ENCODE results near the gene NBEAL2. TPM values are rescaled to one million over a fixed set of nuclear protein-coding genes. Genes with fewer than 3 reads are reported as not detected.

NBEAL2 gene
- total RNA-seq, 1 donor from 2014 or later = 227 TPM

DNA sequence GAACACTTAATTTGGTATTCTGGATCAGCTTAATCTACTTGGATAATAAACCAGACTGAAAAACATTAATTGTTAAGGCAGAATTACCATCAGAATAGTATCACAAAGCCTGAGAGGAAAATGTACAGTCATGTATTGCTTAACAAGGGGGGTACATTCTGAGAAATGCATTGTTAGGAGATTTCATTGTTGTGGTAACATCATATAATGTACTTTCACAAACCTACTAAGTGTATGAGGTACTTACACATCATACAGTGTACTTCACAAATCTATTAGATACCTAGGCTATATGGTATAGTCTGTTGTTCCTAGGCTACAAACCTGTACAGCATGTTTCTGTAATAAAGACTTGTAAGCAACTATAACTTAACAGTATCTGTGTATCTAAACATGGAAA lies 68.2 kb downstream of the NBEAL2 start:
- Histone ChIP-seq H3K27ac (no peak overlapping the region), H3K27me3 (no peaks in the 10 kb centered on the region), H3K36me3 (peaks cover 0 to 8% of the 10 kb centered on the region in 2 donors), H3K4me3 (no peak overlapping the region), H3K4me1 (peaks cover 8% of the 10 kb centered on the region), H3K9me3 (no peaks in the 10 kb centered on the region)
- TF ChIP-seq POLR2AphosphoS5 (IDR thresholded peaks at IDR 0.05; ENCODE audit: insufficient read depth in 1 of 2, low read depth in 1 of 2) (no peak), POLR2A (IDR thresholded peaks at IDR 0.05) (no peak)
- TF ChIP-seq, protein P1, sequence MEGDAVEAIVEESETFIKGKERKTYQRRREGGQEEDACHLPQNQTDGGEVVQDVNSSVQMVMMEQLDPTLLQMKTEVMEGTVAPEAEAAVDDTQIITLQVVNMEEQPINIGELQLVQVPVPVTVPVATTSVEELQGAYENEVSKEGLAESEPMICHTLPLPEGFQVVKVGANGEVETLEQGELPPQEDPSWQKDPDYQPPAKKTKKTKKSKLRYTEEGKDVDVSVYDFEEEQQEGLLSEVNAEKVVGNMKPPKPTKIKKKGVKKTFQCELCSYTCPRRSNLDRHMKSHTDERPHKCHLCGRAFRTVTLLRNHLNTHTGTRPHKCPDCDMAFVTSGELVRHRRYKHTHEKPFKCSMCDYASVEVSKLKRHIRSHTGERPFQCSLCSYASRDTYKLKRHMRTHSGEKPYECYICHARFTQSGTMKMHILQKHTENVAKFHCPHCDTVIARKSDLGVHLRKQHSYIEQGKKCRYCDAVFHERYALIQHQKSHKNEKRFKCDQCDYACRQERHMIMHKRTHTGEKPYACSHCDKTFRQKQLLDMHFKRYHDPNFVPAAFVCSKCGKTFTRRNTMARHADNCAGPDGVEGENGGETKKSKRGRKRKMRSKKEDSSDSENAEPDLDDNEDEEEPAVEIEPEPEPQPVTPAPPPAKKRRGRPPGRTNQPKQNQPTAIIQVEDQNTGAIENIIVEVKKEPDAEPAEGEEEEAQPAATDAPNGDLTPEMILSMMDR (IDR thresholded peaks at IDR 0.05) = no peak
- no peak for DNase-seq (ENCODE audit: extremely low spot score in 2 of 2)
- intact Hi-C loops (cut with DNase I) = no loop called here

DNA sequence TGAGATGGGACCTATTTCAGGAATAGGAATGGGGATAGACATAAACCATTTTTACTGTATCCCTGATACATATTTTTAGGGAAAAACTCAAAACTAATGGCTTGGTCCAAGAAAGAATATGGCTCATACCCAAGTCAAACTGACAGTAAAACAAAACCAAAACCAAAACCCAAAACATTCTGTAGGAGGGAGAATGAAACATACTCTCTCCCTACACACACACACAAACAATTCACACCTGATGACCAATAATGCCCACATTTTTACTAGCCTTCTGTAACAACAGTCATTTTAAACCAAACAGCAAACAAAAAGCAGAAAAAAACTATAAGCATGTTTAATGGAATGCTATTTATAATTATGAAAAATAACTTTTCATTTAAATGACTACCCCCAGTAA lies 74.9 kb downstream of the NBEAL2 start:
- intact Hi-C loops (cut with DNase I) = loop anchor here (5.0 kb wide), 1 partner anchor 182 kb away; no protein-coding TSS in a partner anchor
- TF ChIP-seq, protein P1 (IDR thresholded peaks at IDR 0.05) = no peak
- TF ChIP-seq POLR2AphosphoS5 (IDR thresholded peaks at IDR 0.05; ENCODE audit: insufficient read depth in 1 of 2, low read depth in 1 of 2) (no peak), POLR2A (IDR thresholded peaks at IDR 0.05) (no peak)
- Histone ChIP-seq H3K4me3 (no peak overlapping the region), H3K9me3 (no peaks in the 10 kb centered on the region), H3K4me1 (peaks cover 8% of the 10 kb centered on the region), H3K36me3 (peaks cover 0 to 21% of the 10 kb centered on the region in 2 donors), H3K27me3 (no peaks in the 10 kb centered on the region), H3K27ac (no peak overlapping the region)
- DNase-seq (ENCODE audit: extremely low spot score in 2 of 2) = no peak

DNA sequence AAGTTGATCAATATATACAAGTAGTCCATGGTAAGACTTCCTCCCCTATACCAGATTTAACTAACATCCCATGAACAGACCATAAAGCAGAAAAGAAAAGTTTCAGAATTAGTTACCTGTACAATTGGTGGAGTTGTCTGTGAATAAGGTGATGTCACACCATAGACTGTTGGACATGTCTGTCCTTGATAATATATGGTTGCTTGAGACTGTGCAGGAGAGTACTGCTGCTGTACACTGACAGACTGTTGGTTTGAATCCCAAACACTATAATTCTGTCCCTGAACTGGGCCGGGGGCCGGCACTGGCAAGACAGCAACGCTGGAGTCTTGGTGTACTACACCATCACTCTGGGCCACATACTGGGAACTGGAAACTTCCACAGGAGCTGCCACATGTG lies 77.2 kb downstream of the NBEAL2 start:
- no peaks in the 10 kb centered on the region for H3K27me3 ChIP-seq
- no peak for DNase-seq (ENCODE audit: extremely low spot score in 2 of 2)
- H3K4me1 ChIP-seq = peaks cover 7% of the 10 kb centered on the region
- H3K36me3 ChIP-seq = peaks cover 0 to 32% of the 10 kb centered on the region in 2 donors
- H3K4me3 ChIP-seq = no peak overlapping the region
- no peak for TF ChIP-seq POLR2A (IDR thresholded peaks at IDR 0.05)
- no peak for TF ChIP-seq POLR2AphosphoS5 (IDR thresholded peaks at IDR 0.05; ENCODE audit: insufficient read depth in 1 of 2, low read depth in 1 of 2)
- TF ChIP-seq, protein P1 (IDR thresholded peaks at IDR 0.05) = no peak
- intact Hi-C loops (cut with DNase I) = no loop called here
- H3K27ac ChIP-seq = no peak overlapping the region
- H3K9me3 ChIP-seq = no peaks in the 10 kb centered on the region

DNA sequence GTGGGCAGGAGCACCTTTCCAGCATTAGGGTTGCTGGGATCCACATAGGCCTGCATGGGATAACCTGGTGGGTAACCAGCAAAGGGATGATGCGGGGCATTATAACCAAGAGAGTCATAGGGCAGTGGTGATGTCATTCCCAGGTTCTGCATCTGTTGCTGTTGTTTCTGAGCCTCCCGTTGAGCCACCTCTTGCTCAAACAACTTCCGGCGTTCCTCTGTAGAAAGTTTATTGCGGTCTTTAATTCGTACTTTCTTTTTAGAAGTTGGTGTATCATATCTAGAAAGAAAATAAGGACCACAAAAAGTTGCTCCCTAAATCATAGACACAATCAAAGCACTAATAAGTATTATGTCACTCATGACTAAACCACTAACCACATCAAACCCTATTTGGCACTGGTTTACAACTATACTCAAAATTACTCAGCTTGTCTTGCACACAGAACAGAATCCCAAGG lies 77.8 kb downstream of the NBEAL2 start:
- Histone ChIP-seq H3K27me3 (no peaks in the 10 kb centered on the region), H3K36me3 (peaks cover 0 to 37% of the 10 kb centered on the region in 2 donors), H3K9me3 (no peaks in the 10 kb centered on the region), H3K4me1 (peaks cover 1% of the 10 kb centered on the region), H3K4me3 (no peak overlapping the region), H3K27ac (no peak overlapping the region)
- DNase-seq (ENCODE audit: extremely low spot score in 2 of 2) = no peak
- TF ChIP-seq POLR2A (IDR thresholded peaks at IDR 0.05) (no peak), POLR2AphosphoS5 (IDR thresholded peaks at IDR 0.05; ENCODE audit: insufficient read depth in 1 of 2, low read depth in 1 of 2) (no peak)
- TF ChIP-seq, protein P1 (IDR thresholded peaks at IDR 0.05) = no peak
- intact Hi-C loops (cut with DNase I) = no loop called here

Small RNAs within 50 kb of the gene (small RNA-seq; reads per million reads assigned to genes)
- gene MRPL57P3 = not detected

Other genes with a start within 250 kb of the NBEAL2 start
- gene MYL3, start 116.2 kb upstream of the NBEAL2 start, total RNA-seq = not detected
- gene PTH1R, start 101.9 kb upstream of the NBEAL2 start, total RNA-seq = 13.0 TPM
- gene CCDC12, start 2.9 kb upstream of the NBEAL2 start, total RNA-seq = 55.5 TPM
- gene SETD2, start 184.4 kb downstream of the NBEAL2 start, total RNA-seq = 55.5 TPM